H1 (cell line): ENCODE results near the gene TRDMT1. TPM values are rescaled to one million over a fixed set of nuclear protein-coding genes. Genes with fewer than 3 reads are reported as not detected.

ENCODE experiments used
- CTCF ChIA-PET: fragments of 300-600 bp; sonication (Branson Sonifier 250); formaldehyde crosslinking; loops from one replicate; lab custom pipeline; 2021; ENCODE audit not compliant: partially characterized antibody; lab: Charles Lee
- POLR2A ChIA-PET: fragments of 300-600 bp; sonication (Branson Sonifier 250); formaldehyde crosslinking; loops from one replicate; lab custom pipeline; 2021; ENCODE audit warnings: inconsistent platforms; ENCODE audit not compliant: partially characterized antibody; lab: Charles Lee
- DNase-seq, 2 experiments: peaks; one replicate each; pipeline versions ENCODE4 v3.0.0 to v3.0.0-alpha.2; 2010 to 2022; ENCODE audit warnings: low spot score in 2 of 2, low read depth in 1 of 2, mixed read lengths in 1 of 2
- FAIRE-seq: peaks from 2 replicates; lab custom pipeline; 2011; peaks lifted over from hg19 to GRCh38; lab: Jason Lieb, UNC
- H2AFZ ChIP-seq: 2 replicates; pipeline ENCODE4 v1.8.1; 2012; ENCODE audit warnings: low read length, inconsistent platforms
- H2AK5ac ChIP-seq: 2 replicates; pipeline ENCODE4 v1.6.1; 2013; ENCODE audit warnings: low read depth, low read length
- H2BK120ac ChIP-seq: replicated peaks from 2 replicates; pipeline ENCODE3; 2013; ENCODE audit warnings: low read depth, low read length, inconsistent platforms
- H2BK12ac ChIP-seq: 2 replicates; pipeline ENCODE4 v1.6.1; 2013; ENCODE audit warnings: low read depth, low read length
- H2BK15ac ChIP-seq: 2 replicates; pipeline ENCODE4 v1.6.1; 2013; ENCODE audit warnings: low read length
- H2BK20ac ChIP-seq: 2 replicates; pipeline ENCODE4 v1.6.1; 2013; ENCODE audit warnings: low read length
- H2BK5ac ChIP-seq: 2 replicates; pipeline ENCODE4 v1.6.1; 2013; ENCODE audit warnings: low read depth, low read length
- H3K14ac ChIP-seq: 2 replicates; pipeline ENCODE4 v1.6.1; 2013; ENCODE audit warnings: inconsistent platforms; ENCODE audit not compliant: insufficient read length
- H3K18ac ChIP-seq: 2 replicates; pipeline ENCODE4 v1.6.1; 2013; ENCODE audit warnings: low read length; ENCODE audit errors: extremely low read depth
- H3K23ac ChIP-seq: 2 replicates; pipeline ENCODE4 v1.6.1; 2013; ENCODE audit warnings: inconsistent platforms; ENCODE audit not compliant: insufficient read length
- H3K23me2 ChIP-seq: 2 replicates; pipeline ENCODE4 v1.6.1; 2013; ENCODE audit warnings: low read depth, low read length
- H3K27ac ChIP-seq: 2 replicates; pipeline ENCODE4 v1.6.1; 2011; ENCODE audit warnings: low read depth, low read length, inconsistent platforms
- H3K27me3 ChIP-seq, 4 experiments: replicated peaks in 1 of 4; 1 replicate in 1 of 4; 2 replicates in 3 of 4; pipeline versions ENCODE4 v1.6.1 to v1.8.1; 2011 to 2013; ENCODE audit warnings: low read length in 3 of 4, mild to moderate bottlenecking in 3 of 4, inconsistent platforms in 2 of 4, mixed read lengths in 2 of 4, moderate library complexity in 1 of 4; ENCODE audit not compliant: control insufficient read depth in 3 of 4, insufficient read depth in 3 of 4; ENCODE audit errors: extremely low read depth in 1 of 4
- H3K36me3 ChIP-seq, 4 experiments: 2 replicates each; pipeline versions ENCODE4 v1.6.1 to v1.8.1; 2011 to 2013; ENCODE audit warnings: mild to moderate bottlenecking in 4 of 4, low read length in 3 of 4, moderate library complexity in 2 of 4, control low read depth in 1 of 4, inconsistent platforms in 1 of 4; ENCODE audit not compliant: insufficient read depth in 4 of 4, control insufficient read depth in 2 of 4
- H3K4ac ChIP-seq: replicated peaks from 2 replicates; pipeline ENCODE3; 2013; ENCODE audit warnings: low read length, low read depth, mixed read lengths, inconsistent platforms; ENCODE audit not compliant: insufficient read length
- H3K4me1 ChIP-seq, 4 experiments: replicated peaks in 1 of 4; 1 replicate in 1 of 4; 2 replicates in 3 of 4; pipeline versions ENCODE4 v1.6.1 to v1.8.1; 2011 to 2013; ENCODE audit warnings: low read length in 3 of 4, inconsistent platforms in 2 of 4, mixed read lengths in 1 of 4; ENCODE audit not compliant: insufficient read depth in 4 of 4, control insufficient read depth in 3 of 4
- H3K4me2 ChIP-seq, 2 experiments: 2 replicates each; pipeline versions ENCODE4 v1.6.1 to v1.8.1; 2011 to 2013; ENCODE audit warnings: low read depth in 2 of 2, low read length in 2 of 2, control low read depth in 1 of 2, inconsistent platforms in 1 of 2, mild to moderate bottlenecking in 1 of 2; ENCODE audit not compliant: insufficient read depth in 1 of 2
- H3K4me3 ChIP-seq, 4 experiments: fragments of 200-600, 300-600 bp in 1 of 4; sonication (generic), shearing (Covaris generic), sonication (Bioruptor Twin) in 1 of 4; 2 replicates each; pipeline versions ENCODE4 v1.5.1 to v1.8.1; 2011 to 2016; ENCODE audit warnings: low read length in 4 of 4, low read depth in 3 of 4, control low read depth in 2 of 4, inconsistent platforms in 2 of 4, mild to moderate bottlenecking in 2 of 4, mixed read lengths in 1 of 4, moderate library complexity in 1 of 4; ENCODE audit not compliant: insufficient read depth in 2 of 4; ENCODE audit errors: extremely low read depth in 1 of 4
- H3K56ac ChIP-seq: replicated peaks from 2 replicates; pipeline ENCODE3; 2013; ENCODE audit warnings: low read depth, mild to moderate bottlenecking, mixed read lengths, low read length, inconsistent platforms; ENCODE audit not compliant: insufficient read length
- H3K79me1 ChIP-seq: 2 replicates; pipeline ENCODE4 v1.6.1; 2013; ENCODE audit warnings: low read depth, low read length, control low read depth
- H3K79me2 ChIP-seq, 2 experiments: 2 replicates each; pipeline versions ENCODE4 v1.6.1 to v1.8.1; 2012 to 2013; ENCODE audit warnings: low read length in 2 of 2, mild to moderate bottlenecking in 2 of 2, inconsistent platforms in 1 of 2; ENCODE audit not compliant: insufficient read depth in 2 of 2, control insufficient read depth in 1 of 2
- H3K9ac ChIP-seq, 4 experiments: replicated peaks in 1 of 4; 1 replicate in 1 of 4; 2 replicates in 3 of 4; pipeline versions ENCODE4 v1.6.1 to v1.8.1; 2011 to 2013; ENCODE audit warnings: low read depth in 3 of 4, low read length in 3 of 4, control low read depth in 2 of 4, mild to moderate bottlenecking in 2 of 4, moderate library complexity in 2 of 4, inconsistent platforms in 1 of 4; ENCODE audit errors: extremely low read depth in 1 of 4
- H3K9me3 ChIP-seq, 2 experiments: 2 replicates each; pipeline versions ENCODE4 v1.6.1 to v1.8.1; 2012 to 2013; ENCODE audit warnings: mild to moderate bottlenecking in 2 of 2, moderate library complexity in 2 of 2, control low read depth in 1 of 2, inconsistent platforms in 1 of 2, low read depth in 1 of 2, low read length in 1 of 2, mixed read lengths in 1 of 2; ENCODE audit not compliant: insufficient read depth in 2 of 2
- H4K20me1 ChIP-seq, 2 experiments: replicated peaks in 1 of 2; 2 replicates each; pipeline versions ENCODE3 to v1.8.1; 2011 to 2013; ENCODE audit warnings: inconsistent platforms in 2 of 2, low read length in 2 of 2, mild to moderate bottlenecking in 1 of 2; ENCODE audit not compliant: insufficient read depth in 2 of 2, control insufficient read depth in 1 of 2
- H4K5ac ChIP-seq: 2 replicates; pipeline ENCODE4 v1.6.1; 2013; ENCODE audit warnings: low read length, low read depth, mixed read lengths, inconsistent platforms; ENCODE audit not compliant: insufficient read length
- H4K8ac ChIP-seq: 2 replicates; pipeline ENCODE4 v1.8.0; 2013; ENCODE audit warnings: mild to moderate bottlenecking, moderate library complexity, low read length, inconsistent platforms; ENCODE audit not compliant: insufficient read depth; ENCODE audit errors: extremely low read depth
- H4K91ac ChIP-seq: replicated peaks from 2 replicates; pipeline ENCODE3; 2013; ENCODE audit warnings: low read length, mixed read lengths, inconsistent platforms; ENCODE audit not compliant: insufficient read length
- BACH1 ChIP-seq: IDR thresholded peaks from 2 replicates; pipeline ENCODE4 v1.6.1; 2012; ENCODE audit warnings: low read length, improper control_type of control experiment
- BCL11A ChIP-seq, 2 experiments: IDR thresholded peaks; one replicate each; pipeline ENCODE4 v1.6.1; 2011; ENCODE audit warnings: low read depth in 2 of 2, low read length in 2 of 2, mild to moderate bottlenecking in 2 of 2
- CBX5 ChIP-seq: fragments of 300-800, 300-1000 bp; sonication (generic); IDR thresholded peaks from 2 replicates; pipeline ENCODE4 v1.7.1; 2016; ENCODE audit warnings: antibody characterized with exemption, low read length, low read depth
- CHD2 ChIP-seq: IDR thresholded peaks from 2 replicates; pipeline ENCODE4 v1.6.1; 2012; ENCODE audit warnings: low read length, improper control_type of control experiment
- GTF2F1 ChIP-seq: IDR thresholded peaks from 2 replicates; pipeline ENCODE4 v1.6.1; 2012; ENCODE audit warnings: low read depth, low read length, improper control_type of control experiment, borderline replicate concordance
- MAFK ChIP-seq: IDR thresholded peaks from 2 replicates; pipeline ENCODE4 v1.6.1; 2012; ENCODE audit warnings: low read depth, mild to moderate bottlenecking, improper control_type of control experiment, low read length
- SP2 ChIP-seq: IDR thresholded peaks from 2 replicates; pipeline ENCODE4 v1.6.1; 2012; ENCODE audit warnings: mild to moderate bottlenecking, low read length, inconsistent platforms
- SUZ12 ChIP-seq: fragments of 200-600 bp; sonication (generic); IDR thresholded peaks from 2 replicates; pipeline ENCODE4 v1.6.1; 2012; ENCODE audit warnings: mild to moderate bottlenecking, inconsistent platforms, low read length, moderate library complexity, mixed read lengths
- TCF12 ChIP-seq: IDR thresholded peaks from 2 replicates; pipeline ENCODE4 v1.6.1; 2011; ENCODE audit warnings: low read depth, mild to moderate bottlenecking, low read length
- whole genome bisulfite sequencing, 2 experiments: shearing (Covaris generic) in 1 of 2; methylation state at CpG; one replicate each; pipeline versions ENCODE4 v1.1.6 to v1.1.7; 2013 to 2015; ENCODE audit warnings: low lambda C conversion rate in 2 of 2, mixed read lengths in 2 of 2, inconsistent platforms in 1 of 2, low coverage in 1 of 2, missing lambda C conversion rate in 1 of 2; ENCODE audit not compliant: insufficient replicate concordance in 2 of 2, insufficient coverage in 1 of 2, insufficient read length in 1 of 2; ENCODE audit errors: extremely low coverage in 1 of 2, missing lambda C conversion rate in 1 of 2; 5-methylcytosine and 5-hydroxymethylcytosine counted together
- polyA plus RNA-seq, 7 experiments: library from polyadenylated mRNA; depleted of rRNA in 3 of 7; stranded (reverse) in 5 of 7; unstranded in 2 of 7; fragments of >200 nt in 5 of 7; fragments of 200-250 nt in 2 of 7; gene quantifications; 1 replicate in 5 of 7; 2 replicates in 1 of 7; 4 replicates in 1 of 7; pipeline versions ENCODE4 v1.2.1 to v1.2.3, GENCODE V29; 2011 to 2013; ENCODE audit warnings: missing spikeins in 2 of 7, mixed read lengths in 2 of 7
- total RNA-seq: library from RNA; stranded (reverse); fragmentation: NEBNext Ultra II Directional; extraction: Animal tissue kit (Norgen Biotek cat#: 25700); gene quantifications from 2 replicates; pipeline ENCODE4 v1.2.1, GENCODE V29; 2021

The TRDMT1 gene
- total and polyA plus RNA-seq, 2 of the 8 experiments (the other 6 are each of a cell fraction or from before 2014, with no cell fraction given): 7.4 to 21.4 TPM

GRCh38 chr10:17202999-17203398, 1.5 kb upstream of the TRDMT1 start:
- 0 out of 2 replicates have a peak overlapping the region, but pooled peaks have one; percentile 10 for H2AFZ ChIP-seq
- H3K79me2 ChIP-seq: peaks cover 0 to 18% of the 10 kb centered on the region in 2 experiments; a peak in 2 of 4 replicates
- POLR2A ChIA-PET: interaction anchor here (1.3 to 5.2 kb wide), 3 partner anchors 8 to 64 kb away, joined by 3 to 46 read pairs (median 15); partner anchors contain the start of gene VIM
- no peak overlapping the region for H2BK5ac ChIP-seq
- no peak overlapping the region for H3K4me3 ChIP-seq
- no peak overlapping the region for H4K8ac ChIP-seq
- WGBS, 2 experiments: 88% methylated on average over 4 of the region's 4 CpGs; no CpG with 5 or more reads in 1 of the 2 experiments
- no peak overlapping the region for H2BK15ac ChIP-seq
- H2AK5ac ChIP-seq: no peak overlapping the region
- no peak overlapping the region for H4K91ac ChIP-seq
- no peaks in the 10 kb centered on the region for H3K36me3 ChIP-seq
- no peak overlapping the region for H3K4me2 ChIP-seq
- CTCF ChIA-PET: no interaction called here
- H3K23ac ChIP-seq: no peak overlapping the region
- DNase-seq (no peak), FAIRE-seq (no peak)
- H3K9me3 ChIP-seq: no peaks in the 10 kb centered on the region
- peaks cover 0 to 12% (median 7%) of the 10 kb centered on the region in 4 experiments; a peak in 4 of 7 replicates for H3K4me1 ChIP-seq
- no peak overlapping the region for H3K27ac ChIP-seq
- no peaks in the 10 kb centered on the region for H3K79me1 ChIP-seq
- H3K56ac ChIP-seq: no peak overlapping the region
- no peak overlapping the region for H2BK20ac ChIP-seq
- H3K27me3 ChIP-seq: no peaks in the 10 kb centered on the region
- no peak overlapping the region for H2BK12ac ChIP-seq
- H3K23me2 ChIP-seq: peaks cover 7% of the 10 kb centered on the region; the same call in 1 of the 2 replicates
- no peak overlapping the region for H3K4ac ChIP-seq
- H4K20me1 ChIP-seq: no peaks in the 10 kb centered on the region
- no peak overlapping the region for H3K18ac ChIP-seq
- no peak overlapping the region for H3K14ac ChIP-seq
- no peak overlapping the region for H2BK120ac ChIP-seq
- H4K5ac ChIP-seq: no peak overlapping the region
- no peak for TF ChIP-seq MAFK
- no peak for TF ChIP-seq BCL11A (IDR thresholded peaks at IDR 0.05; ENCODE audit: low read depth in 2 of 2, low read length in 2 of 2)
- no peak for TF ChIP-seq TCF12
- no peak for TF ChIP-seq GTF2F1
- no peak for TF ChIP-seq BACH1
- no peak for TF ChIP-seq CBX5
- TF ChIP-seq SUZ12: no peak
- TF ChIP-seq CHD2: no peak
- TF ChIP-seq SP2: no peak
- H3K9ac ChIP-seq: no peak overlapping the region
